Measurements from ENCODE around the gene USP9X.

Gene USP9X

DNA sequence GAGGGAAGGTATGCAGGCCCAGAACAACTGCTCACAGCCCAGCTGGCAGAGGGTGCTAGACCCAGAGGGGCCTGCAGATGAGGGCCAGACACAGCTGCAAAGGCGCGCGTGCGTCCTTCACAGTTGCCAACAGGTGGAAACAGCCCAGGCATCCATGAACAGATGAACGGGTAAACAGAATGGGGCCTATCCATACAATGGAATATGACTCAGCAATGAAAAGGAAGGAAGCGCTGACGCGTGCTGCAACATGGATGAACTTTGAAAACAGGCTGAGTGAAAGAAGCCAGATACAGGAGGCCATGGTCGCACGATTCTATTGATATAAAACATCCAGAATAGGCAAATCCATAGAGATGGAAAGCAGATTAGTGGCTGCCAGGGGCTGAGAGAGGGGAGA, 165.6 kb downstream of the USP9X start:
- TF ChIP-seq GATA3 (IDR thresholded peaks at IDR 0.05; ENCODE audit: low read depth, low read length) (no peak), GATA2 (IDR thresholded peaks at IDR 0.05; ENCODE audit: low read depth, low read length) (no peak)

- TF ChIP-seq GATA3 (IDR thresholded peaks at IDR 0.05; ENCODE audit: low read depth, low read length) (no peak), GATA2 (IDR thresholded peaks at IDR 0.05; ENCODE audit: low read depth, low read length) (no peak)
These were observed 172.6 kb downstream of the USP9X start for GRCh38 chrX:41257801-41258200.

DNA sequence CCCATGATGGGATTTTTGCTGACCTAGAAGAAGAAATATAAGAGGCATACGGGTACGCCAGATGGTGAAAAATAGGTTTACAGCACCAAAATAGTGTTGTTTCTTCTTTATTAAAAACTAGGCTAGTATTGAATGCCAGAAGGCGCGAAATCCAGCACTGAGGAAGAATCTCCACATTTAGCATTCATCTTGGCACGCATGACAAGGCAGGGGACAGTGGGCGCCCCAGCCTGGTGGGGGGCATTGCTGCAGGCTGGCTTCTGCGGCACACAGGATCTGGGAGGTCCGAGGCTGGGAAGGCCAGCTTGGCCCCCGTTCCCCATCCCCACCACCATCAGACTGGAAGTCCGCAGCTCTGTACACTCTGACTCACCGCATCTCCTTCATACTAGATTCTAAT, 173.0 kb downstream of the USP9X start:
- TF ChIP-seq GATA3 (IDR thresholded peaks at IDR 0.05; ENCODE audit: low read depth, low read length) = no peak
- TF ChIP-seq GATA2 (IDR thresholded peaks at IDR 0.05; ENCODE audit: low read depth, low read length) = no peak

GRCh38 chrX:41258871-41259270, 173.6 kb downstream of the USP9X start:
- TF ChIP-seq GATA3 (IDR thresholded peaks at IDR 0.05; ENCODE audit: low read depth, low read length) = no peak
- TF ChIP-seq GATA2 (IDR thresholded peaks at IDR 0.05; ENCODE audit: low read depth, low read length) = no peak

DNA sequence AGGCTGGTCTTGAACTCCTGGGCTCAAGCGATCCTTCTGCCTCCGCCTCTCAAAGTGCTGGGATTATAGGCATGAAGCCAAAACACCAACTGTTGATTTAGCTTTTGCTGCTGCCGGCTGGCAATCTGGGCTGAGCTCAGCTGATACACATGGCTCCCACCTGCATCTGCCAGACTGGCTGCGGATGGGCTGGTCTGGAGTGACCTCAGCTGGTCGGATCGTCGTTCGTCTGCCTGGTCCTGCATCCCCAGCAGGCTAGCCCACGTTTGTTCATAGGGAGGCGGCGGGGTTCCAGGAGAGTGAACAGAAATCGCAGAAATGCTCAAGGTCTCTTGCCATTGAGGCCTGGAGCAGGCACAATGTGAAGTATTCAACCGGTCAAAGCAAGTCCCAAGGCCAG, 174.3 kb downstream of the USP9X start:
- TF ChIP-seq GATA3 (IDR thresholded peaks at IDR 0.05; ENCODE audit: low read depth, low read length) (no peak), GATA2 (IDR thresholded peaks at IDR 0.05; ENCODE audit: low read depth, low read length) (no peak)

DNA sequence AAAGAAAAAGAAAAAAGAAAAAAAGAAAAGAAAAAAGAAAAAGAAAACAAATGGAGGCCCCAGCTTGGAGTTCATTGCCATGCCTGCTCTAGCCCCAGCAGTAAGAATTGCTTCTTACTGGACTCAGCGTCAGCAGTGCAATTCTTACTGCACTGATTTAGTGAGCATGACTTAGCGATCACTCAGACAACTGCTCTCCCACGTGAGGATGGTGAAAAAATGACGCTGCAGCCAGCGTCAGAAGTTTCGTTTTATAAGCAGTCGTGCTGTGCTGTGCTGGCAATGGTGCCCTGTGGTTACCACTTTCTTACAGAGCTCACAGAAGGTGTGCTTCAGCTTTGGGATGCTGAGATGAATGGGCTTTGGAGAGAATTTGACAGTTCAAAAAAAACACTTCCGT, 180.4 kb downstream of the USP9X start:
- no peak for TF ChIP-seq GATA3 (IDR thresholded peaks at IDR 0.05; ENCODE audit: low read depth, low read length)
- TF ChIP-seq GATA2 (IDR thresholded peaks at IDR 0.05; ENCODE audit: low read depth, low read length) = no peak

DNA sequence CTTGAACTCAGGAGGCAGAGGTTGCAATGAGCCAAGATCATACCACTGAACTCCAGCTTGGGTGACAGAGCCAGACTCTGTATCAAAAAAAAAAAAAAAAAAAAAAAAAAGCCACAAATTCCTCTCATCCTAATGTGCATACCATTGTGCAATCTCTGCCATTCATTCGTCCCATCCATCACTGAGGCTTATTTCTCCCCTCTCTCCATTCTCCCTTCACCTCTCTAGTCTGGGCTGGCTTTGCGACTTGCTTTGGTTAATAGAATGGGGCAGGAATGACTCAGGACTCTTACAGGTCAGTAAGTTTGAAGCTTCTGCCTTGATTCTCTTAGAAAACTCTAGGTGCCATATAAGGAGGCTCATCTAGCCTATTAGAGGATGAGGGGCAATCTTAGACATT, 188.4 kb downstream of the USP9X start:
- no peak for TF ChIP-seq GATA3 (IDR thresholded peaks at IDR 0.05; ENCODE audit: low read depth, low read length)
- no peak for TF ChIP-seq GATA2 (IDR thresholded peaks at IDR 0.05; ENCODE audit: low read depth, low read length)

DNA sequence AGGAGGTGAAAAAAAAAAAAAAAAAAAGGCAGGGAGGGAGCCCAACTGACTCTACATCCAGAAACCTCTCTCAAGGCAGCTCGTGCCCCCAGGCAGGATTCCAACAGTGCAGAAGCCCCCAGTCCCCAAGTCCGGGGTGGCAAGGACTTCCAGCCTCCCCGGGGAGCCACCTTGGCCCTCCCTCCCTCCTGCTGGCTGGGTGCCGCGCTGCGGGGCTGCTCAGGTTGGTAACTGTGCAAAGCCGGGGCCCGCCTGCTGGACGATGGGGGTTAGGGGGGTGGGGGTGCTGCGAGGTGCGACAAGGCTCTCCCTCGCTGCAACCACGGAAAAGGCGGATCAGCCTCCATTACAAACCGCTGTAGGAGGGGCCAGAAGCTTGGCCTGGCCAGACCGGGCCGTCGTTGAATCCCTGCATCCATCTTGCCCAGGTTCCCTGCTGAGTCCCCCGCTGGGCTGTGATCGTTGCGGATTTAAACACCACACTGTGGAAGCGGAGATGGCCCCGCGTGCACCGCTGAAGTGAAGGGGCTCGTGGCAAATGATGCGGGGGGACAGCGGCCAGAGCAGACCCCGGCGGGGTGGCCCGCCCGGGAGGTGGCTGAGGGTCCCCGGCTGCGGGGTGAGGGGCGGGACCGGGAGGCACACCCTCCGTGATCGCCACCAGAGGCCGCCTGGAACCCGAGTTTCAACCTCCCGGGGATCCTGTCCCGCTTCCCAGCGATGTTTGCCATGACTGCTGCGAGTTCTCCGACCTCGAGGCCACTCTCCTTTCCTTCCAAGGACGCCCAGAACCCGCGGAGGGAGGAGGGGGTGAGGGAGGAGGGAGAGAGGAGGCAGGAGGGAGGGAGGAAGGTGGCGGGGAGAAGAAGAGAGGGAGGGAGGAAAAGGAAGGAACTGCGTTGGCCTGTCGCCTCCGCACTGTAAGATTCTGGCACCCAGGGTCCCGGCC, 190.7 kb downstream of the USP9X start:
- no peak for TF ChIP-seq GATA2 (IDR thresholded peaks at IDR 0.05; ENCODE audit: low read depth, low read length)

DNA sequence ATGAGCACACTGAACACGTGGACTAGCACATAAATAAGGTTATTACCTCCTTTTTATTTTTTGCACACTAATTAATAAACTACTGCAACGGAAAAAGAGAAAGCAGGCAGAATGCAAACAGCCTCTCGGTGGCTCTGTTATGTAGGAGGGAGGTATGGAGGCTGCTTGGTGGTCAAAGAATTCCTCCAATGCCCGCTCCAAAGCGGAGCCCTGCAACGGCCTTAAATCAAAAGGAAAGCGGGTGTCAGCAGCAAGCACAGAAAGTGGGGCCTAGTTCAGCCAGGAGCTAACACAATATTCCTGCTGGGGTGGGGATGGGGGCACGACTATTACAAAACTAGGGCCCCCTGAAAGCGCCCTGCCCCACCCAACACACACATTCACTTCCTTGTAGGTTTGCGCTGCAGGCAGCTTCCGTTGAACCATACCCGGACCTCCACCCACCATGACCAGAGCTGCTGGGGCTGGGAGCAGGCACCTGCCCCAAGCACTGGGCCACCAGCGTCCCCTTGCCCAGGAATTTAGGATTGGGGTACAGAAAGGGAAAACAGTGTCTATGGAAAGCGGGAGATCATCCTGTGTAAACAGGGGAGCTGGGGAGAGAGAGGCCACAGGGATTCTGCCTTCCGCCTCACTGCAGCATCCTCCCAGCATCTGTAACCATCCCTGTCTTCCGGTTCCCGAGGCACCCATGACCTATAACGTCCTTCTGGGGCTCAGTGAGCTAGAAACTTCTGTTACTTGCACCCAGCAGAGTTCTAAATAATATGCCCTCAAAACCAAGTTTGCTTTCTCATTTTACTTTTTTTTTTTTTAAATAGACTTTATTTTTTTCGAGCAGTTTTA, 191.6 kb downstream of the USP9X start:
- TF ChIP-seq GATA2 (IDR thresholded peaks at IDR 0.05; ENCODE audit: low read depth, low read length) (no peak), GATA3 (IDR thresholded peaks at IDR 0.05; ENCODE audit: low read depth, low read length) (no peak)
